Measurements from ENCODE around the gene APLF.

Gene APLF

DNA sequence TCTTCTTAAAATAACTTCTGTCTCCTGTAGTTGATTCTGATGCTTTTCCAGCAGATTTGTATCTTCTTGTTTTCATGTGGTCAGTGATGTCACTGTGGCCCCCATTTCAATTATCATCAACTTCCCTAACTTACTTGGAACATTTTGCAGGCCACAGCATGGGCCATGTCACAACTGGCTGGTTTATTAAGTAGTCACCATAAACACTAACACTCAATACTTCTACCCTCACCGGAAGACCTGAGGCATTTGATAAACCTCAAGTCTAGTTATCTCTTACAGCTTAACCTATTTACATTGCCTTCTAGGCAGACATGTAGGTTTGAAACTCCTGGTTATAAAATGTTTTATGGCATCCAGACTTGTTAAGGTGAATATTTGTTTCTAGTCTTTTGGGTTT is 138.6 kb downstream of the APLF start:
- Histone ChIP-seq H3K36me3 (ENCODE audit: control insufficient read depth, insufficient read depth, low read length) (no peaks in the 10 kb centered on the region), H3K27me3 (replicated peaks; ENCODE audit: control insufficient read depth, insufficient read depth, low read length) (no peaks in the 10 kb centered on the region)
- DNase-seq (ENCODE audit: extremely low read depth, insufficient read length) = no peak

DNA sequence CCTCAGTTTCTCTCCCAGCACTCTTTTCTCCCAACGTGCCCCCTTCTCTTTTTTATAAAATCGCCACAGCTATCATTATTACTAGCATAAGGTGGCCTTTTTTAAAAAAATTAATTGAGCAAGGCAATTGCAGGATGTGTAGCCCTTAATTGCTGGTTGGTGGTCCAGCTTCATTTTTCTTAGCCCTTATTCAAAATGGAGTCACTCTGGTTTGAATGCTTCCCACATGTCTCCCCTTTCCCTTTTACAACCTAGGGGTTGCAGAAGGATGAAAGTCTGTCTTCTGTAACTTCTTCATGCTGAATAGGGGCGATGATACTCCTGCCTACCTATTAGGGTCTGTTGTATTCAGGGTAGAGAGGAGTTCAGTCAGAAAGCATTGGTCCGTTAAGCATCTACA is 139.4 kb downstream of the APLF start:
- TF ChIP-seq, protein P1, sequence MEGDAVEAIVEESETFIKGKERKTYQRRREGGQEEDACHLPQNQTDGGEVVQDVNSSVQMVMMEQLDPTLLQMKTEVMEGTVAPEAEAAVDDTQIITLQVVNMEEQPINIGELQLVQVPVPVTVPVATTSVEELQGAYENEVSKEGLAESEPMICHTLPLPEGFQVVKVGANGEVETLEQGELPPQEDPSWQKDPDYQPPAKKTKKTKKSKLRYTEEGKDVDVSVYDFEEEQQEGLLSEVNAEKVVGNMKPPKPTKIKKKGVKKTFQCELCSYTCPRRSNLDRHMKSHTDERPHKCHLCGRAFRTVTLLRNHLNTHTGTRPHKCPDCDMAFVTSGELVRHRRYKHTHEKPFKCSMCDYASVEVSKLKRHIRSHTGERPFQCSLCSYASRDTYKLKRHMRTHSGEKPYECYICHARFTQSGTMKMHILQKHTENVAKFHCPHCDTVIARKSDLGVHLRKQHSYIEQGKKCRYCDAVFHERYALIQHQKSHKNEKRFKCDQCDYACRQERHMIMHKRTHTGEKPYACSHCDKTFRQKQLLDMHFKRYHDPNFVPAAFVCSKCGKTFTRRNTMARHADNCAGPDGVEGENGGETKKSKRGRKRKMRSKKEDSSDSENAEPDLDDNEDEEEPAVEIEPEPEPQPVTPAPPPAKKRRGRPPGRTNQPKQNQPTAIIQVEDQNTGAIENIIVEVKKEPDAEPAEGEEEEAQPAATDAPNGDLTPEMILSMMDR (IDR thresholded peaks at IDR 0.05; ENCODE audit: insufficient read depth, low read length, poor library complexity, severe bottlenecking) = no peak
- H3K27me3 ChIP-seq (replicated peaks; ENCODE audit: control insufficient read depth, insufficient read depth, low read length) = no peaks in the 10 kb centered on the region
- DNase-seq (ENCODE audit: extremely low read depth, insufficient read length) = no peak
- no peaks in the 10 kb centered on the region for H3K36me3 ChIP-seq (ENCODE audit: control insufficient read depth, insufficient read depth, low read length)
- H3K4me3 ChIP-seq (replicated peaks; ENCODE audit: low read depth, low read length) = no peak overlapping the region

More for the DNA sequence above, 138.6 kb downstream of the APLF start:
- no peak overlapping the region for H3K4me3 ChIP-seq (replicated peaks; ENCODE audit: low read depth, low read length)
- TF ChIP-seq, protein P1 (IDR thresholded peaks at IDR 0.05; ENCODE audit: insufficient read depth, low read length, poor library complexity, severe bottlenecking) = no peak

DNA sequence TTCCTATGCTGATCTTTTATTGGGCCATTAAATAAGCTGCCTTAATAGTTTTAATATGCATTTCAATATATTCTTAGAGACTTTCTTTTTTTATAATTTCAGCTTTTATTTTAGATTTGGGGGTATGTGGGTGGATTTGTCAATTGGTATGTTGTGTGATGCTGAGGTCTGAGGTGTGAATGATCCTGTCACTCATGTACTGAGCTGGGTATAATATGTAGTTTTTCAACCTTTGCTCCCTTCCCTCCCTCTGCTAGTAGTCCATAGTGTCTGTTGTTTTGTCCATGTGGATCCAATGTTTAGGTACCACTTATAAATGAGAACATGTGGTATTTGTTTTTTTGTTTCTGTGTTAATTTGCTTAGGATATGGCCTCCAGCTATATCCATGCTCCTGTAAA is 140.5 kb downstream of the APLF start:
- TF ChIP-seq, protein P1 (IDR thresholded peaks at IDR 0.05; ENCODE audit: insufficient read depth, low read length, poor library complexity, severe bottlenecking) = no peak
- Histone ChIP-seq H3K4me3 (replicated peaks; ENCODE audit: low read depth, low read length) (no peak overlapping the region), H3K36me3 (ENCODE audit: control insufficient read depth, insufficient read depth, low read length) (no peaks in the 10 kb centered on the region), H3K27me3 (replicated peaks; ENCODE audit: control insufficient read depth, insufficient read depth, low read length) (no peaks in the 10 kb centered on the region)
- no peak for DNase-seq (ENCODE audit: extremely low read depth, insufficient read length)

DNA sequence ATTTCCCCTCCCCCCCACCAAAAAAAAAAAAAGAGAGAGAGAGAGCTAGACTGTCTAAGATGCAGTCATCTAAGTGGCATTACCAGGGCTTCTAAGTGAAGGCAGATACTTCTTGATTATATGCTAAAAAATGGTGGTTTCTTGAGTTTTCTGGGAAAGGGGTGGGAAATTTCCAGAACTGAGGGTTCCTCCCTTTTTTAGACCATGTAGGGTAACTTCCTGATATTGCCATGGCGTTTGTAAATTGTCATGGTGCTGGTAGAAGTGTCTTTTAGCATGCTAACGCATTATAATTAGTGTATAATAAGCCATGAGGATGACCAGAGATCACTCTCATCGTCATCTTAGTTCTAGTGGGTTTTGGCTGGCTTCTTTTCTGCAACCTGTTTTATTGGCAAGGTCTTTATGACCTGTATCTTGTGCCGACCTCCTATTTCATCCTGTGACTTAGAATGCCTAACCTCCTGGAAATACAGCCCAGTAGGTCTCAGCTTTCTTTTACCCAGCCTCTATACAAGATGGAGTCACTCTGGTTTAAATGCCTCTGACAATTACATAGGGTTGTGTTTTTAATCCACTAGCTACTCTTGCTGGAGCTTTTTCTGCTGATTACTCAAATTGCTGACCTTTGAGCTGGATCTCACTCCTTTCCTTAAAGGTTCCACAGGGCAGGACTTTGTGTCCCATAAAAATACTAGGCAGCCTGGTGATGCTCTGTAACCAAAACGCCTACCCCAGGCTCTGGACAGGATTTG is 145.6 kb downstream of the APLF start:
- DNase-seq (ENCODE audit: extremely low read depth, insufficient read length) = no peak
- no peaks in the 10 kb centered on the region for H3K27me3 ChIP-seq (replicated peaks; ENCODE audit: control insufficient read depth, insufficient read depth, low read length)

DNA sequence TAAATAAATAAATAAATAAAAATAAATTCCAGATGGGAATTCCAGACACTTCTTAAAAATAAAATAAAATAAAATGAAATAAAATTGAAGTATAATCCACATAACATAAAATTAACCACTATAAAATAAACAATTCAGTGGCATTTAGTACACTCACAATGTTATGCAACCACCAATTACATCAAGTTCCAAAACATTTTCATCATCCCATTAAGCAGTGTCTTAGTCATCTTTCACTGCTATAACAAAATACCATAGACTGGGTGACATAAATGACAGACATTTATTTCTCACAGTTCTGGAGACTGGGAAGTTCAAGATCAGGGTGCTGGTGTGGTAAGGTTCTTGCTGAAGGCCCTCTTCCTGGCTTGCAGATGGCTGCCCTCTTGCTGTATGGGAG is 153.4 kb downstream of the APLF start:
- Histone ChIP-seq H3K27me3 (replicated peaks; ENCODE audit: control insufficient read depth, insufficient read depth, low read length) (no peaks in the 10 kb centered on the region), H3K36me3 (ENCODE audit: control insufficient read depth, insufficient read depth, low read length) (no peaks in the 10 kb centered on the region), H3K4me3 (replicated peaks; ENCODE audit: low read depth, low read length) (no peak overlapping the region)
- DNase-seq (ENCODE audit: extremely low read depth, insufficient read length) = no peak
- TF ChIP-seq, protein P1 (IDR thresholded peaks at IDR 0.05; ENCODE audit: insufficient read depth, low read length, poor library complexity, severe bottlenecking) = no peak

More for the DNA sequence above, 145.6 kb downstream of the APLF start:
- Histone ChIP-seq H3K36me3 (ENCODE audit: control insufficient read depth, insufficient read depth, low read length) (no peaks in the 10 kb centered on the region), H3K4me3 (replicated peaks; ENCODE audit: low read depth, low read length) (no peak overlapping the region)
- TF ChIP-seq, protein P1 (IDR thresholded peaks at IDR 0.05; ENCODE audit: insufficient read depth, low read length, poor library complexity, severe bottlenecking) = no peak

All from GM06990 (cell line).